IMR-90 (cell line): ENCODE data around the gene NAV2. TPM values are rescaled to one million over a fixed set of nuclear protein-coding genes. Genes with fewer than 3 reads are reported as not detected.

Source experiments
- CTCF ChIP-seq: conservative IDR thresholded peaks from 2 replicates; pipeline ENCODE4 v1.5.1; 2012; ENCODE audit warnings: mild to moderate bottlenecking, low read depth, low read length, improper control_type of control experiment
- polyA plus RNA-seq, 3 experiments: library from polyadenylated mRNA; depleted of rRNA; stranded (reverse); fragments of >200 nt; gene quantifications; 2 replicates each; pipeline ENCODE4 v1.2.3, GENCODE V29; 2012; ENCODE audit warnings: low replicate concordance in 1 of 3
- total RNA-seq: library from RNA; depleted of rRNA; stranded (reverse); fragments of >200 nt; gene quantifications from 2 replicates; pipeline ENCODE4 v1.2.3, GENCODE V29; 2012

NAV2 gene
- total and polyA plus RNA-seq, 2 of the 4 experiments (the other 2 are of a cell fraction): 4.5 to 12.6 TPM

GRCh38 chr11:19679952-19680828, 32.4 kb upstream of the NAV2 start (continued):
- TF ChIP-seq CTCF: 0 out of 2 replicates have a peak, but pooled peaks have one; percentile 12
